CD4-positive, alpha-beta T cell treated with Interleukin-21 for 1 hour (primary cell): ENCODE measurements around the gene SEMA4G.
"Not testable (repeated sequence)": the region's sequence is repeated elsewhere in the genome, so short reads cannot be mapped to it uniquely, and the experiment has no call there.

Source experiments
- DNase-seq: peaks from one replicate; pipeline ENCODE4 v3.0.0-alpha.2; 2020

The SEMA4G gene

DNA sequence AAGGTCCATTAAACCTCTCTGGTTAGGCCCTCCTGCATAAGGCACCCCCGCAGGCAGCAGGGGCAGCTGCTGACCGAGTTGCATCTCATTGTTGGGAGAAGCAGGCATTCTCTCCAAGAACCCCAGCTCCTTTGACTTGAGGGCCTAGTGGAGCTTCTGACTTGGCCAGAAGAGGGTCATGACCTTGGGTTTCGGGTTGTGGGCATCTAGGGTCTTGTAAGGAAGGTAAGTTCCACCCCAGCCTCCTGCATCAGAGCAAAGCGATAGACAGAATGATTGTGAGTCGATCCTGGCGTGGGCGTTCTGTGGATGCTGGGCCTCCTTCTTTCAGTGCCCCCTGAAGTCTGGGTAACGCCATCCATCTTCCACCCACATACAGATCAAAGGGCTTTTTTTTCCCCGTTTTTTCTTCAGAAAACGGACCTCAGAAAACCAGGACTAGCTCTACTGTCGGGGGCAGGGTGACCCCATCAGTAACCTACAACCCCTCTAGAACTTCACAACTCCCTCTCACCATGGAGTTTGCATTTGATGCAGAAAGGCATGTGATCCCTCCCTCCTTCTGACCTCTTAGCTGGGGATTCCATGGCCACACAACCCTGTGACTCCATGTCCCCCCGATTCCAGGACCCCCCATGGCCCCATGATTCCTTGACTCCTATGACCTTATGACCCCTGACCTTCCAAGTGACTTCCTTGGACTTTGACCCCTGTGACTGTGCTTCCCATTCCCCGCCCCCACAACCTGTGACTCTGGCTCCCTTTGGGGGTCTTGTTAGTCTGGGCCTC lies 3.0 kb downstream of the SEMA4G start:
- DNase-seq = no peak

DNA sequence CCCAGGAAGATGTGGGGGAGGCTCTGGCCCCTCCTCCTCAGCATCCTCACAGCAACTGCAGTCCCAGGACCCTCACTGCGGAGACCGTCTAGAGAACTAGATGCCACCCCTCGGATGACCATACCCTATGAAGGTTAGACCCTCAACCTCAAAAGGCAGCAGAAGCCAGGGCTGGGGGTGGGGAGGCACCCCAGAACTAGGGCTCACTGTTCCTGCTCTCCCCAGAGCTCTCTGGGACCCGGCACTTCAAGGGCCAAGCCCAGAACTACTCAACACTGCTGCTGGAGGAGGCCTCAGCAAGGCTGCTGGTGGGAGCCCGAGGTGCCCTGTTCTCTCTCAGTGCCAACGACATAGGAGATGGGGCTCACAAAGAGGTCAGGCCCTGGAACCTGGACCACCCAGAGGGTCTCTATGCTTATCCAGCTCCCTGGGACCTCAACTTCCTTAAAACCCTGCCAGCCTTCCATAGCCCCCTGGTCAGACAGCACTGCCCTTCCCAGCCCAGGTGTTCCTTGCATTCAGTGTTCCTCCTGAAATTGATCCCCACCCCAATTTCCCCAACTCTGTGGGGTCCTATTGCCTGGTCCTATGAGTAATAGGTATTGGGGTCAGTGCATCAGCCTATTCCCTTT lies 3.7 kb downstream of the SEMA4G start:
- DNase-seq = no peak

DNA sequence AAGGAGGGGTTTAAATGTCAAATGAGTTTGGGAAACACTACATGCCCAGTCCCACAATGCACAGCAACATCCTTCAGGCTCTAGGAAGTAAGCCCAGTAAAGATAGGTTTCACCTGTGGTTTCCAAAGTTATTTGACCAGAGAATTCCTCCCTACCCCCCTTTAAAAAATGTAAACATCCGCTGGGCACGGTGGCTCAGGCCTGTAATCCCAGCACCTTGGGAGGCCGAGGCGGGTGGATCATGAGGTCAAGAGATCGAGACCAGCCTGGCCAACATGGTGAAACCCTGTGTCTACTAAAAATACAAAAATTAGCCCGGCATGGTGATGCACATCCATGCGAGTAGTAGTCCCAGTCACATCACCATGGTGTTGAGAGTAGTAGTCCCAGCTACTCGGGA lies 6.1 kb downstream of the SEMA4G start:
- not testable (repeated sequence) for DNase-seq

DNA sequence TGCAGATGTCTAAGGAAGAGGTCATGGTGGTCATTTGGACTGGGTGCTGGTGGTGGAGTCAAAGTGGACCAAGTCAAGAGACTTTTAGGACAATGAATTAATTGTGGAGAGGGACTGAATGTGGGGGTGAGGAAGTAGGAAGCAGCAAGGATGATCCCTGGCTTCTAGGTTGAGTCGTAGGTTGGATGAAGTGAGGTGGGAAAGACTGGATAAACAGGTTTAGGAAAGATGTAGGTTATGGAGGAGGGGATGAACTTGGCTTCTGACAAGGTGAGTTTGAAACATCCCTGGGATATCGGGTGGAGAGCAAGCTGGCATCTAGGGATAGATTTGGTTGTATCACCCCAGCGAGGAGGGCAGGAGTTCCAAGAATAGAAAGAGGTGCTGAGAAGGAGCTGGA lies 7.6 kb downstream of the SEMA4G start:
- no peak for DNase-seq

DNA sequence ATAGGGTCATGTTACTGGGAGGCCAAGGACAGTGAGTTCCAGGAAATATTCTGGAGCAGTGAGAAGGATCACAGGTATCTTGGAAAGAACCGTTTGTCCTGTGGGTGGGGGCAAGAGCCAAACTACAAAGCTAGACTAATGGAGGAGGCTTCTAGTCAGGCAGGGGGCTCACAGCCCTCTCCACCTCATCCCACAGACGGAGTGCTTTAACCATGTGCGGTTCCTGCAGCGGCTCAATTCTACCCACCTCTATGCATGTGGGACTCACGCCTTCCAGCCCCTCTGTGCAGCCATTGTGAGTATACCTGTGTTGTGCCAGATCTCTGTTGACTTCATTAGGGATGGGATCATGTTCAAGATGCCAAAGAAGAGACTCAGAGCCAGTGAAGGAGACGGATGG lies 8.1 kb downstream of the SEMA4G start:
- no peak for DNase-seq

DNA sequence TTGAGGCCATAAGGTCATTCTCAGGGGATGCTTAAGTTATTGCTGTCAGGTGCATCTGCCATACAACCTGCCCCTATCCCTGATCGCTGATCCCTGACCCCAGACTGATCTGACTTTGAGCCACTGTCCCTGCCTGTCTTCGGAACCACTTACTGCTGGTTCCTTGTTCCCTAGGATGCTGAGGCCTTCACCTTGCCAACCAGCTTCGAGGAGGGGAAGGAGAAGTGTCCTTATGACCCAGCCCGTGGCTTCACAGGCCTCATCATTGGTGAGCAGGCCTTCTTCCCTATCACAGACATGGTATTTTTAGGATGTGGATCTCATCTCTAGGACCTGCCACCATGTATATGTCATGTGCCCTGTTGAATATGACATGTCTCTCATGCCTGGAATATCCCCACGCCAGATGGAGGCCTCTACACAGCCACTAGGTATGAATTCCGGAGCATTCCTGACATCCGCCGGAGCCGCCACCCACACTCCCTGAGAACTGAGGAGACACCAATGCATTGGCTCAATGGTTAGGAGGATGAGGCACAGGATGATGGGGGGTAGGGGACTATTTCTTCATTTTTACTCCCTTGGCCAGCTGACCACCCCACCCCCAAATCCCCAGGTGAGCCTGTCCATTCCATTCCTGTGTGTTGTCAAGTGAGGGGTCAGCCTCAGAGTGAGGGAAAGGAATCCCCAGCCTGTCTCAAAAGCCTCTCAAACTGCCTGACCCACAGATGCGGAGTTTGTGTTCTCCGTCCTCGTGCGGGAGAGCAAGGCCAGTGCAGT lies 9.0 kb downstream of the SEMA4G start:
- DNase-seq = no peak

DNA sequence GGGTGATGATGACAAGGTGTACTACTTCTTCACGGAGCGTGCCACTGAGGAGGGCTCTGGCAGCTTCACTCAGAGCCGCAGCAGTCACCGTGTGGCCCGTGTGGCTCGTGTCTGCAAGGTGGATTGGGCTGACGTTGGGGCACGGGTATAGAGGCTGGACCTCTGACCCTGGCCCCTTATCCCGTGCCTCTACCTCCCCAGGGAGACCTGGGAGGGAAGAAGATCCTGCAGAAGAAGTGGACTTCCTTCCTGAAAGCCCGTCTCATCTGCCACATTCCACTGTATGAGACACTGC lies 9.5 kb downstream of the SEMA4G start:
- DNase-seq = no peak

DNA sequence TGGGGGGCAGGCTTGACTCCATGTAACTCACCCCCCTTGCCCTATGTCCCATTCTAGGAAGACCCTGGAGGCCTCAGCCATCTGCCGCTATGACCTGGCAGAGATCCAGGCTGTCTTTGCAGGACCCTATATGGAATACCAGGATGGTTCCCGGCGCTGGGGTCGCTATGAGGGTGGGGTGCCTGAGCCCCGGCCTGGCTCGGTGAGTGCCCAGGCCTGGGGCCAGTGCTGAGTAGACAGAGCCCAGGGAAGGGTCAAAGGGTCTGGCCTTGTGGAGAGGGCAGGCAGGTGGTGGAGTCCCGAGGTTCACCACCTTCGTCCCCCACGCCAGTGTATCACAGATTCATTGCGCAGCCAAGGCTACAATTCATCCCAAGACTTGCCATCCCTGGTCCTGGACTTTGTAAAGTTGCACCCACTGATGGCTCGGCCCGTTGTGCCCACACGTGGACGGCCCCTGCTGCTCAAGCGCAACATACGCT lies 10.5 kb downstream of the SEMA4G start:
- DNase-seq = no peak

DNA sequence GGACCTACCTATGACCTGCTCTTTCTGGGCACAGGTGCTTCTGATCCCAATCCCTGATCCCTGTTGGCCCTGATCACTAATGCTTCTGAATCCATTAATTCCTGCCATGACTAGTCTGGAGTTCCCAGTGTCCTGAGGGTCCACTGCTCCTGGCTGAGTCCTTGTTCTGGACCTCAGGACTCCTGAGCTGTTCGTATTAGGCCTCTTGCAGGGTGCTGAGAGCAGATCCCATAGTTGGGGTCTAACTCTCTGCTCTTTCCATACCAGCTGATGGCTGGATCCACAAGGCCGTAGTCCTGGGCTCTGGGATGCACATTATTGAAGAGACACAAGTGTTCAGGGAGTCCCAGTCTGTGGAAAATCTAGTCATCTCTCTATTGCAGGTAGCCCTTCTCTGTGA lies 11.0 kb downstream of the SEMA4G start:
- no peak for DNase-seq

DNA sequence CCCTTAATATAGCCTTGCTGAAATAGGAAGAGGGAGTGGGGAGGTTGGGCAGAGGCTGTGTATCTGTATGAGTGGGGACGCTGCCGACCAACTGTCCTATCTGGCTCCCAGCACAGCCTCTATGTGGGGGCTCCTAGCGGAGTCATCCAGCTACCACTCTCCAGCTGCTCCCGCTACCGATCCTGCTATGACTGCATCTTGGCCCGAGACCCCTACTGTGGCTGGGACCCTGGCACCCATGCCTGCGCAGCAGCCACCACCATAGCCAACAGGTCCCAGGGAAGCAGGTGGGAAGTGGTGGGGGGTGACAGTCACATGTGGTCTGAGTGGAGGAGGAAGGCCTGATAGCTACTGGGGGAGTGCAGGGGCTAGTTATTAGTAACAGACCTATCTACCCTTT lies 11.4 kb downstream of the SEMA4G start:
- no peak for DNase-seq

DNA sequence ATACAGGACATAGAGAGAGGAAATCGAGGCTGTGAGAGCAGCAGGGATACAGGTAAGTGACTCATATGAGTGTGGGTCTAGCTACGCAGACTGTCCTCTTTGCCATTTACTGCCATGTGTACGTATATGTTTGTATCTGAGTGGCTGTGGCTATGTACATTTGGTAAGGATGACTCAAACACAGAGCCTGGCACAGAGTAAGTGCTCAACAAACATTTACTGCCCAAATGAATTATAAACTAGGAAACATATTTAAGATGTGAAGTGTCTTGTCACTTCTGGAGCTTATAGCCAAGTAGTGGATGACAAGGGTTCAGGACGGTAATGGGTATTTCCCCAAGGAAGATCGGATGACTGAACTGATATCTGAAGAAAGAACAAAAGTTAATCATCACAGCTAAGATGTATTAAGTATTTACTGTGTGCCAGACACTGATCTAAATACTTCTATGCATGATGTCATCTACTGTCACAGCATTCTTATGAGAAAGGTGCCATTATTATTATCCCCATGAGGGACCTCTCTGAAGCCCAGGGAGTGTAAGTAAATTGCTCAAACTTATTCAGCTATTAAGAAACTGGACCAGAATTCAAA lies 12.0 kb downstream of the SEMA4G start:
- DNase-seq = no peak

DNA sequence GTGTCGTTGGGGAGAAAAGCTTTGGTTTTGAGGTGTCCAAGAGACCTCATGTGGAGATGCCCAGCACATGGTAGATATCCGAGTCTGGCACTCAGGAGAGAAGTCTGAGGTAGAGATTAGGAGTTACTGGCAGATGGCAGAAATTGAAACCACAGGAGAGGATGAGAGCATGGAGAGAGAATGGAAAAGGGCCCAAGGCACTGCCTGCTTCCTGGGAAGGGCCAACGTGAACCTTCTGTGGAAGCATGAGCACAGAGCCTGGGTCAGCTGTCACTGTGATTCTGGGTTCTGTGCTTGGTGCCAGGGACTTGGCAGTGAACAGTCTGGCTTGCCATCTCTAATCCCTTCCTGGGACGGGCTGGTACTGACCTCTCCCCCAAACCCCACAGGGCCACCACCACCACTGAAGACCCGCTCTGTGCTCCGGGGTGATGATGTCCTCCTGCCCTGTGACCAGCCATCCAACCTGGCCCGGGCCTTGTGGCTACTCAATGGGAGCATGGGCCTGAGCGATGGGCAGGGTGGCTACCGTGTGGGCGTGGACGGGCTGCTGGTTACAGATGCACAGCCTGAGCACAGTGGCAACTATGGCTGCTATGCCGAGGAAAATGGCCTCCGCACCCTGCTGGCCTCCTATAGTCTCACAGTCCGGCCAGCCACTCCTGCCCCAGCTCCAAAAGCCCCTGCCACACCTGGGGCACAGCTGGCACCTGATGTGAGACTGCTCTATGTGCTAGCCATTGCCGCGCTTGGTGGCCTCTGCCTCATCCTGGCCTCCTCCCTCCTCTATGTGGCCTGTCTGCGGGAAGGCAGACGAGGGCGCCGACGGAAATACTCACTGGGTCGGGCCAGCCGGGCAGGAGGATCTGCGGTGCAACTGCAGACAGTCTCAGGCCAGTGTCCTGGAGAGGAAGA lies 13.9 kb downstream of the SEMA4G start:
- DNase-seq = no peak

DNA sequence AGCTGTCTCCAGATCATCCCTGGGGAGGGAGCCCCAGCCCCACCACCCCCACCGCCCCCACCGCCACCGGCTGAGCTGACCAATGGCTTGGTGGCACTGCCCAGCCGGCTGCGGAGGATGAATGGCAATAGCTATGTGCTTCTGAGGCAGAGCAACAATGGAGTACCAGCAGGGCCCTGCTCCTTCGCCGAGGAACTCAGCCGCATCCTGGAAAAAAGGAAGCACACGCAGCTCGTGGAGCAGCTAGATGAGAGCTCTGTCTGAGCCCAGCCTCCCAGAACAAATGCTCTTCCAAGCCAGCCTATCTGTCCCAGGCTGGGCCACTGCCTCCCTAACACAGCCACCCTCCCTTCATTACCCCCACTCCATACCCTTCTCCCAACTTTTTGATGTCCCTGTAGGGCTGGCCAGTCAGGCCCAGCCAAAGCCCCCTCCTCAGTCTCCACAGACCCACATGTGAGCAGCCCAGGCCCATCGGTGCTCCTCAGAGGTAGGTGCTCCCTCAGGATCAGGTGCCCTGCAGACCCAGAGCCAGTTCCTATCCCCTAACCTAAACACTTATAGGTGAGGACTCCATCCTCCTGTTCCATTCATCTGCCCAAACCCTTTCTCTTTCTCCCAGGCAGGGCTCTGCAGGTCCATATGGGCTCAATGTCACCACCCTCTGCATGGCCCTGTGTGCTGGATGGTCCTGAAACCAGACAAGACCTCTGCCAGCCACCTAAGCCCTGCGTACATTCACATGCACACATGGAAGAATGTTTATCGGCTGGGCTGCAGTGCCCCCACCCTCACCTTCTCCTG lies 14.8 kb downstream of the SEMA4G start:
- DNase-seq = no peak

DNA sequence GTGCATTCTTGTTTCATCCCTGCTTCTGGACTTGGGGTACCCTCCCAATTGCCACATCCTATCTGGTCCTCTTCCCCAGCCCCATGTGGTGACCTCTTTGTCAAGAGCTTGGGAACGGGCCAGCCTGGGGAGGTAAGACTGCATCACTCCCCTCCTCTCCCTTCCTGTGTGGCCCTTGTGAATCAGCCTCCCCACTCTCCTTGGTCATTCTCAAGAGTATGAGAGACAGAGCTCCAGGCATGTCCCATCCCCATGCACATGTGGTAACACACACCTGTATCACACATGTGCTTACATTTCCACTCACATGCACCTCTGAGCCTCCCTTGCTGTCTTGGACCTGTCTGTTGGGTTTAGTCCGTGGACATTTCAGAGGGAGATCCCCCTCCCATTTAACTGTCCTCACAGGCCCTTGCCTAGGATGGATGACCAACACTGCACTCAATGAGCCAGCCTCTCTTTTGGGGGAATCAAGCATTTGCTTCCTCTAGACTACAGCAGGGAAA lies 15.4 kb downstream of the SEMA4G start:
- DNase-seq = no peak

DNA sequence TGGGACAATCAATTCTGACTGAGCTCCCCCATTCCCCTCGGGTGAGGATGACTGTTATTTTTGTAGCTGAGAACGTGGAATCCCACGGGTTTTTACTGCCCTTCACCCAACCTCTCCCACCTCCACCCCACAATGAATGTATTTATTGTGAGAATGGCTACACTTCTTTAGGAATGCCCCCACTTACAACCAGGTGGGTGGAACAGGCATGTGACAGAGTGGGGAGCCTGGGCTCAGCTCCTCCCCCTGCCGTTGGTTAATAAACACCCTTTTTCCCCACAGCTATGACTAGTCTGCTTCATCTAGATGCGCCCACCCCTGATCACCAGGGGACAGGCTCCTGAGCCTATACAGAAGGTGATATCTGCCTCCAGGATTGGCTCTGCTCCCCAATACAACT lies 16.0 kb downstream of the SEMA4G start:
- no peak for DNase-seq

DNA sequence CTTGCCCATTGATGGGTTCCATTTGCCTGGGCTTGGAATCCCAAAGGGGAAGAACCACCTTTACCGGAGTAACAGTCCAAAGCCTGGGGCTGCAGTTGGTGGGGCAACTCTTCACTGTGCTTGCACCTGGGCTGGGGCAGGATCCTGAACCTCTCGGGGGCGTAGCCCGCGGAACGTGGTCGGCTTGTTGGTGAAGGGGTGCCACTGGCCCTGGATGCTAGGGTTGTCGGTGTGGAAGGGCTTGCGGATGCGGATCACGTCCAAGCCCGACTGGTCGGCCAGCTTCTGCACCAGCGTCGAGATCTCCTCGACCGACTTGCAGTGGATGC lies 17.3 kb downstream of the SEMA4G start:
- DNase-seq = no peak

DNA sequence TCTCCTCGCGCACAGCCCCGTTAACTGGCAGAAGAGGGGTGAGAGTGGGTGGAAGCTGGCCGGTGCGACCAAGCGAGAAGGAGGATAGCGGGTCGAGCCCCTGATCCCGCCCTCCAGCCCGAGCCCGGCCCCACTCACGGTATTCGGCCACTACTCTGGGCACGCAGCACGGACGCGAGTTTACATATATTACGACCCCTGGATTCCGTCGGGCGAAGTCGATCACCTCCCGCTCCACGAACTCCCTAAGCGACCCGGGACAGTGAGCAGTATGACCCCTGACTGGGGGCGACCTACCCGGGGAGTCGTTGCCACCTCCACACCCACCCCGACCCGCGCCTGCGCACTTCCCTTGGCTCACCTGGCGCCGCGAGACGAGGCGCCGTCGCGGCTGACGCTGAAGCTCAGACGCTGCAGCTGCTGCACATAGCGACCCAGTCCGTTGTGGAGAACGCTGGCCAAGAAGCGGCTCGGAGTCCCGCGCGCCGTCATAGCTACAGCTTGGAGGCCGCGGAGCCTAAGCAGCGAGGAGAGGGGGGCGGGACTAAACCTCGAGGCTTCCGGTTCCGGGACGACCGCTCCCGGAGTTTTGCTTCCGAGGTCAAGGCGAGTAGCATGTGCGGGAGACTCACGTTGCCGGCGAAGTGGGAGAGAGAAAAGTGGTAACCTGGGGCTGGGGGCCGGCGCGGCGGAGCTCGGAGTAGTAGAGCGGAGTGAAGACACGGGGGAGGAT lies 17.8 kb downstream of the SEMA4G start, which contains the start of the genes MRPL43 and TWNK:
Gene MRPL43 (minus strand): TSS at position 546 of the 733 bp plus-strand sequence. CDS start 54 bp downstream, at position 492.
Gene TWNK (plus strand): TSS at position 592 of the 733 bp plus-strand sequence. CDS start 668 bp downstream, outside the sequence.
- DNase-seq = peak; percentile 84

DNA sequence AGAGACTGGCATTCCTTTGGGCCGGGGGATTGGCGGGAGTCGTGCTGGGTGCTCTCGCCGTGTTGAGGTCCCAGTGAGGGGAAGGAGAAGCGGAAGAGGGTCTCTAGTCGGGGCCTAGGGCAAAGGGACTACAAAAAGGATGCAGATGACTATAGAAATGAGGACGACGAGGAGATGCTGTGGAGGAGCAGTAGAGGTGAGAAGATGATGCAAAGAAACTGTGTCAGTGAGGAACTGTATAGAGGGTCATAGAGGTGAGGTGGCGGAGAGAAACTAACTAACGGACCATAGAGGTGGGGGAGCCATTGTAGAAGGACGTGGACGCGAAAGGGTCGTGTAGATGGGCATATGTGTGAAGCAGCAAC lies 18.4 kb downstream of the SEMA4G start:
- no peak for DNase-seq

DNA sequence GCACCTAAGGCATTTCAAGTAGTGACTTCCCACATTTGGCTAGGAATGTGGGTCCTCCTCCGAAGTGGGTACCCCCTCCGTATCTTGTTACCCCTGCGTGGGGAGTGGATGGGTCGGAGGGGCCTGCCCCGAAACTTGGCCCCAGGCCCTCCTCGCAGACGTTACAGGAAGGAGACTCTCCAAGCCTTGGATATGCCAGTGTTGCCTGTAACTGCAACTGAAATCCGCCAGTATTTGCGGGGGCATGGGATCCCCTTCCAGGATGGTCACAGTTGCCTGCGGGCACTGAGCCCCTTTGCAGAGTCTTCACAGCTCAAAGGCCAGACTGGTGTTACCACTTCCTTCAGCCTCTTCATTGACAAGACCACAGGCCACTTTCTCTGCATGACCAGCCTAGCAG lies 18.9 kb downstream of the SEMA4G start:
- DNase-seq = no peak

DNA sequence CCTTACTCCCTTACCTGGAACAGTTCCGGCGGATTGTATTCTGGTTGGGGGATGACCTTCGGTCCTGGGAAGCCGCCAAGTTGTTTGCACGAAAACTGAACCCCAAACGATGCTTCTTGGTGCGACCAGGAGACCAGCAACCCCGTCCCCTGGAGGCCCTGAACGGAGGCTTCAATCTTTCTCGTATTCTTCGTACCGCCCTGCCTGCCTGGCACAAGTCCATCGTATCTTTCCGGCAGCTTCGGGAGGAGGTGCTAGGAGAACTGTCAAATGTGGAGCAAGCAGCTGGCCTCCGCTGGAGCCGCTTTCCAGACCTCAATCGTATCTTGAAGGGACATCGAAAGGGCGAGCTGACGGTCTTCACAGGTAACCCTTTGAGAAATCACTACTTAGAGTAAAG lies 19.8 kb downstream of the SEMA4G start:
- no peak for DNase-seq
